Measurements from ENCODE around the gene PHF20. TPM values are rescaled to one million over a fixed set of nuclear protein-coding genes. Genes with fewer than 3 reads are reported as not detected.
A peak's percentile ranks its signal among the peaks of the same experiment; 100 is the strongest.

PHF20 gene
- total RNA-seq, 2 experiments from 2014 or later: 119 to 126 TPM

- Histone ChIP-seq H3K4me3 (ENCODE audit: low read length) (no peak overlapping the region), H3K9me3 (ENCODE audit: control insufficient read depth in 1 of 2, insufficient read depth in 1 of 2, low read length in 2 of 2) (peaks cover 0 to 6% of the 10 kb centered on the region in 2 experiments), H3K27ac (ENCODE audit: low read depth in 1 of 2, low read length in 2 of 2) (no peak overlapping the region), H3K4me1 (ENCODE audit: insufficient read depth, low read length) (peaks cover 11% of the 10 kb centered on the region), H3K36me3 (ENCODE audit: insufficient read depth, low read length) (peaks cover 10% of the 10 kb centered on the region), H3K27me3 (ENCODE audit: control insufficient read depth in 1 of 2, insufficient read depth in 2 of 2, low read length in 2 of 2) (no peaks in the 10 kb centered on the region)
- Mint-ChIP-seq H3K4me1 (ENCODE audit: low read depth) (peaks cover 47% of the 10 kb centered on the region), H3K36me3 (ENCODE audit: low read depth) (peaks cover 75% of the 10 kb centered on the region), H3K4me3 (no peak overlapping the region), H3K27me3 (no peaks in the 10 kb centered on the region), H3K27ac (peak overlapping the region; percentile 10), H3K9me3 (no peaks in the 10 kb centered on the region)
- TF ChIP-seq, protein P1, sequence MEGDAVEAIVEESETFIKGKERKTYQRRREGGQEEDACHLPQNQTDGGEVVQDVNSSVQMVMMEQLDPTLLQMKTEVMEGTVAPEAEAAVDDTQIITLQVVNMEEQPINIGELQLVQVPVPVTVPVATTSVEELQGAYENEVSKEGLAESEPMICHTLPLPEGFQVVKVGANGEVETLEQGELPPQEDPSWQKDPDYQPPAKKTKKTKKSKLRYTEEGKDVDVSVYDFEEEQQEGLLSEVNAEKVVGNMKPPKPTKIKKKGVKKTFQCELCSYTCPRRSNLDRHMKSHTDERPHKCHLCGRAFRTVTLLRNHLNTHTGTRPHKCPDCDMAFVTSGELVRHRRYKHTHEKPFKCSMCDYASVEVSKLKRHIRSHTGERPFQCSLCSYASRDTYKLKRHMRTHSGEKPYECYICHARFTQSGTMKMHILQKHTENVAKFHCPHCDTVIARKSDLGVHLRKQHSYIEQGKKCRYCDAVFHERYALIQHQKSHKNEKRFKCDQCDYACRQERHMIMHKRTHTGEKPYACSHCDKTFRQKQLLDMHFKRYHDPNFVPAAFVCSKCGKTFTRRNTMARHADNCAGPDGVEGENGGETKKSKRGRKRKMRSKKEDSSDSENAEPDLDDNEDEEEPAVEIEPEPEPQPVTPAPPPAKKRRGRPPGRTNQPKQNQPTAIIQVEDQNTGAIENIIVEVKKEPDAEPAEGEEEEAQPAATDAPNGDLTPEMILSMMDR (IDR thresholded peaks at IDR 0.05): no peak
- ChIA-PET POLR2A (interaction anchor here (1.0 kb wide), 1 partner anchor 10 kb away, joined by 3 read pairs; no protein-coding TSS in a partner anchor), CTCF (no interaction called here)
- DNase-seq (no peak), ATAC-seq (ENCODE audit: poor library complexity) (no peak)
- intact Hi-C loops (cut with DNase I, micrococcal nuclease): no loop called here
These were observed 58.4 kb downstream of the PHF20 start for GRCh38 chr20:35830264-35830663.

DNA sequence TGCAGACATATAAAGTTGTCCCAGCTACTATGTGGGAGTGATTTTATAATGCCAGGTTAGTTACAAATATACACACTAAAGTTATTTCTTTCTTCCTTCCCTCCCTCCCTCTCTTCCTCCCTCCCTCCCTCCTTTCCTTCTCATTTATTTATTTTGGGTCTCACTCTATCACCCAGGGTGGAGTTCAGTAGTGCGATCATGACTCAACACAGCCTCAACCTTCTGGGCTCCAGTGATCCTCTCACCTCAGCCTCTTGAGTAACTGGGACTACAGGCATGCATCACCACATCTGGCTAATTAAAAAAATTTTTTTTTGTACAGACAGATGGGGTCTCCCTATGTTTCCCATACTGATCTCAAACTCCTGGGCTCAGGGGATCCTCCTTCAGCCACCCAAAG, 59.2 kb downstream of the PHF20 start:
- Mint-ChIP-seq H3K9me3 (no peaks in the 10 kb centered on the region), H3K36me3 (ENCODE audit: low read depth) (peaks cover 78% of the 10 kb centered on the region), H3K27ac (peak overlapping the region; percentile 10), H3K4me3 (no peak overlapping the region), H3K4me1 (ENCODE audit: low read depth) (peaks cover 49% of the 10 kb centered on the region), H3K27me3 (no peaks in the 10 kb centered on the region)
- no peak overlapping the region for H3K4me3 ChIP-seq (ENCODE audit: low read length)
- H3K36me3 ChIP-seq (ENCODE audit: insufficient read depth, low read length): peaks cover 5% of the 10 kb centered on the region
- TF ChIP-seq, protein P1 (IDR thresholded peaks at IDR 0.05): no peak
- H3K4me1 ChIP-seq (ENCODE audit: insufficient read depth, low read length): peaks cover 10% of the 10 kb centered on the region
- ChIA-PET CTCF (no interaction called here), POLR2A (no interaction called here)
- DNase-seq (no peak), ATAC-seq (ENCODE audit: poor library complexity) (no peak)
- intact Hi-C loops (cut with DNase I, micrococcal nuclease): no loop called here
- no peak overlapping the region for H3K27ac ChIP-seq (ENCODE audit: low read depth in 1 of 2, low read length in 2 of 2)
- H3K9me3 ChIP-seq (ENCODE audit: control insufficient read depth in 1 of 2, insufficient read depth in 1 of 2, low read length in 2 of 2): peaks cover 0 to 6% of the 10 kb centered on the region in 2 experiments
- H3K27me3 ChIP-seq (ENCODE audit: control insufficient read depth in 1 of 2, insufficient read depth in 2 of 2, low read length in 2 of 2): no peaks in the 10 kb centered on the region

DNA sequence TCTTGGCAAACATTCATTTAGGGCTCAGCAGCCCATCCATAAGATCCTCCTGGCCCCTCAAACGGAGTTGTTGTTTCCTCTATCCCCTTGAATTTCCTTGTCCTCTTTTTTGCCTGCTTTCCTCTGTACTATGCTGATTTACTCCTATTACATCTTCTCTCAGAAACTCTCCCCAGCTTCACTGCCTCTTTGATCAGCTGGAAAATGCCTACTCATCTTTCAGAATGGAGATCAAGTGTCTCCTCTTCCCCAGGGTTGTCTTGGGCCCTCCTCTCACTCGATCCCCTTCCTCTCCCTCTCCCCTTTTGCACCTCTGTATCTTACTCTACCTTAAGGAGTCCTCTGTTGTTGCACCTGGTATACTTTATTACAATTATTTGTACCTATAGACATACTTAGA, 60.2 kb downstream of the PHF20 start:
- POLR2A ChIA-PET: no interaction called here

More for the DNA sequence above, 60.2 kb downstream of the PHF20 start:
- H3K27ac Mint-ChIP-seq: peak overlapping the region; percentile 6
- intact Hi-C loops (cut with DNase I, micrococcal nuclease): no loop called here
- H3K9me3 Mint-ChIP-seq: no peaks in the 10 kb centered on the region
- H3K36me3 Mint-ChIP-seq (ENCODE audit: low read depth): peaks cover 72% of the 10 kb centered on the region
- H3K4me3 Mint-ChIP-seq: no peak overlapping the region
- peaks cover 43% of the 10 kb centered on the region for H3K4me1 Mint-ChIP-seq (ENCODE audit: low read depth)
- Histone ChIP-seq H3K27ac (ENCODE audit: low read depth in 1 of 2, low read length in 2 of 2) (peak overlapping the region in 1 of 2 donors; percentile 17), H3K4me1 (ENCODE audit: insufficient read depth, low read length) (peaks cover 9% of the 10 kb centered on the region), H3K9me3 (ENCODE audit: control insufficient read depth in 1 of 2, insufficient read depth in 1 of 2, low read length in 2 of 2) (peaks cover 0 to 6% of the 10 kb centered on the region in 2 experiments), H3K36me3 (ENCODE audit: insufficient read depth, low read length) (peaks cover 5% of the 10 kb centered on the region), H3K27me3 (ENCODE audit: control insufficient read depth in 1 of 2, insufficient read depth in 2 of 2, low read length in 2 of 2) (no peaks in the 10 kb centered on the region), H3K4me3 (ENCODE audit: low read length) (no peak overlapping the region)
- ATAC-seq (ENCODE audit: poor library complexity): no peak
- H3K27me3 Mint-ChIP-seq: no peaks in the 10 kb centered on the region
- TF ChIP-seq, protein P1 (IDR thresholded peaks at IDR 0.05): no peak
- CTCF ChIA-PET: no interaction called here
- no peak for DNase-seq

Data from CD4-positive, alpha-beta T cell (primary cell).